ENCODE measurements around the gene PITRM1.

PITRM1 gene

DNA sequence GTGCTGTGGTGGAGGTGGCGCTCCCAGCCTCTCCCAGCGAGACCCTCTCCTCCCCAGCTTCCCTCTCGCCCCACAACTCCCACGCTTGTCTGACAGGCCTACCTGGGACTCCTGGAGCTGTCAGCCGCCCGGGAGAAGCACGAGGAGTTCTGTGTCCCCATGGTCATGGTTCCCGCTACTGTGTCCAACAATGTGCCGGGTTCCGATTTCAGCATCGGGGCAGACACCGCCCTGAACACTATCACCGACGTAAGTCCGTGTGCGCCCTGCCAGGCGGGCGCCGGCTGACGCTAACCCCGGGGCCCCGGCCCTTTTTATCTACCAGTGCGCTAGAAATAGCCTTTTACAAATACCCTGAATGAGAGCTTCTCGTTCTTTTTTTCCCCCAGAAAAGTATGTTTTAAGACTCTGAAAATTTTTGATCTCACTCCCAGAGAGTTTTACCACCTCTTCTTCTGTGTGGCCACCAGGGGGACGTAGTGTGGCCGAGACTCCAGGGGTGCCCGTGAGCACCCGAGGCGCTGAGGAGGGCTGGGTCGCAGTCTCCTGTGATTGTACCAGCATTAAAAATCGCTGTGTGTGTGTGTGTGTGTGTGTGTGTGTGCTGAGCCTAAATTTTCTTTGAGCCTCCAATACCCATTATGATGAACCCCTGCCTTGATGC, 52.7 kb downstream of the PITRM1 start:
- Histone ChIP-seq H3K27ac (ENCODE audit: low read depth, low read length, poor library complexity, severe bottlenecking) (no peak overlapping the region), H3F3A (ENCODE audit: insufficient read depth, low read length) (no peaks in the 10 kb centered on the region), H2AFZ (ENCODE audit: low read length) (no peak overlapping the region), H4K20me1 (ENCODE audit: insufficient read depth, low read length) (no peaks in the 10 kb centered on the region), H3K4me2 (ENCODE audit: low read length) (no peak overlapping the region), H3K27me3 (ENCODE audit: insufficient read depth, low read length) (no peaks in the 10 kb centered on the region), H3K4me1 (ENCODE audit: insufficient read depth, low read length, severe bottlenecking) (no peaks in the 10 kb centered on the region), H3K36me3 (ENCODE audit: insufficient read depth, low read length) (peaks cover 89% of the 10 kb centered on the region), H3K9me3 (ENCODE audit: low read length) (no peaks in the 10 kb centered on the region), H3K9me2 (ENCODE audit: low read depth, low read length) (no peaks in the 10 kb centered on the region), H3K4me3 (ENCODE audit: low read depth, low read length, poor library complexity, severe bottlenecking) (no peak overlapping the region), H3K9ac (ENCODE audit: low read length) (no peak overlapping the region), H3K79me2 (ENCODE audit: insufficient read depth, low read length) (no peaks in the 10 kb centered on the region)
- TF ChIP-seq EZH2 (IDR thresholded peaks at IDR 0.05; ENCODE audit: borderline replicate concordance, low read length), result no peak
- TF ChIP-seq, protein P1, sequence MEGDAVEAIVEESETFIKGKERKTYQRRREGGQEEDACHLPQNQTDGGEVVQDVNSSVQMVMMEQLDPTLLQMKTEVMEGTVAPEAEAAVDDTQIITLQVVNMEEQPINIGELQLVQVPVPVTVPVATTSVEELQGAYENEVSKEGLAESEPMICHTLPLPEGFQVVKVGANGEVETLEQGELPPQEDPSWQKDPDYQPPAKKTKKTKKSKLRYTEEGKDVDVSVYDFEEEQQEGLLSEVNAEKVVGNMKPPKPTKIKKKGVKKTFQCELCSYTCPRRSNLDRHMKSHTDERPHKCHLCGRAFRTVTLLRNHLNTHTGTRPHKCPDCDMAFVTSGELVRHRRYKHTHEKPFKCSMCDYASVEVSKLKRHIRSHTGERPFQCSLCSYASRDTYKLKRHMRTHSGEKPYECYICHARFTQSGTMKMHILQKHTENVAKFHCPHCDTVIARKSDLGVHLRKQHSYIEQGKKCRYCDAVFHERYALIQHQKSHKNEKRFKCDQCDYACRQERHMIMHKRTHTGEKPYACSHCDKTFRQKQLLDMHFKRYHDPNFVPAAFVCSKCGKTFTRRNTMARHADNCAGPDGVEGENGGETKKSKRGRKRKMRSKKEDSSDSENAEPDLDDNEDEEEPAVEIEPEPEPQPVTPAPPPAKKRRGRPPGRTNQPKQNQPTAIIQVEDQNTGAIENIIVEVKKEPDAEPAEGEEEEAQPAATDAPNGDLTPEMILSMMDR (IDR thresholded peaks at IDR 0.05; ENCODE audit: low read length), result peak; percentile 53

DNA sequence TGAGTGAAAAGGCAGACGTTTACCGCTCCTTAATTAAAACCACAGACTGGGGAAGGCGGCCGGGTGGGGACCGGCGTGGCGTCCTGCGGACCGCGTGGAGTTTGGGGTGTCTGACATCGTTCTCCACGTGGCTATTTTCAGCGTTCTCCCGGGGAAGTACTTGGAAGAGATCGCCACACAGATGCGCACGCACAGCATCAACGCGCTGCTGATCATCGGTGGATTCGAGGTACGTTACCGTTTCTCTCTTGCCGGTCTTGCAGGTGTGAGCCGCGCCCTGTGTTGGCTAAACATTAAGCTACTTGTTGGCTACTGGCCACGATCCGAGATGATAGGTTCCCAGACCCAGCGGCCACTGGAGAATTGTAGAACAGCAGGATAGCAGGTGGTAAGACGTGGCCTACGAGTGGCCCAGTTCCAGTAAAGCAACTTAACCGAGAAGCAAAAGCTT, 53.9 kb downstream of the PITRM1 start:
- H3K36me3 ChIP-seq (ENCODE audit: insufficient read depth, low read length), result peaks cover 85% of the 10 kb centered on the region

DNA sequence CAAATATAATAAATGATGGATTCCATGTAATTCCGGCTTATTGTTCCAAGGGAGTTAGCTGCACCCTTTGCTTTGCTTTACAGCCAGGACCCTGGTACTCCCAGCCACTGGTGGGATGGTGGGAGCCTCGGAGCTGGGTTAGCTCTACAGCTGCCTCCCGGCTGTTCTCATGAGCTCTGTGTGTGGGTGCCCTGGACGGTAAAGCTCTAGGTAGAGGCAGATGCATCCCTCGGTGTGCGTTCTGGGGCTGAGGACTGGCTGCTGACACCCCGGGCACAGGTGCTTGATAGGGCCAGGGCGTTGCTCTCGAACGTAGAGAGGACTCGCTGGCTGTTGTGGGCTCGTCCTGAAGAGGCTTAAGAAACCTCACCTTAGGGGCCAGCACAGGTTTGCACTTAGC, 55.1 kb downstream of the PITRM1 start:
- Histone ChIP-seq H3K79me2 (ENCODE audit: insufficient read depth, low read length) (no peaks in the 10 kb centered on the region), H3K36me3 (ENCODE audit: insufficient read depth, low read length) (peaks cover 85% of the 10 kb centered on the region), H3K4me2 (ENCODE audit: low read length) (no peak overlapping the region), H3K9me2 (ENCODE audit: low read depth, low read length) (no peaks in the 10 kb centered on the region), H3K4me3 (ENCODE audit: low read depth, low read length, poor library complexity, severe bottlenecking) (no peak overlapping the region), H4K20me1 (ENCODE audit: insufficient read depth, low read length) (no peaks in the 10 kb centered on the region), H3K9me3 (ENCODE audit: low read length) (no peaks in the 10 kb centered on the region), H3K9ac (ENCODE audit: low read length) (no peak overlapping the region), H3K27ac (ENCODE audit: low read depth, low read length, poor library complexity, severe bottlenecking) (no peak overlapping the region), H2AFZ (ENCODE audit: low read length) (no peak overlapping the region), H3F3A (ENCODE audit: insufficient read depth, low read length) (no peaks in the 10 kb centered on the region), H3K4me1 (ENCODE audit: insufficient read depth, low read length, severe bottlenecking) (no peaks in the 10 kb centered on the region), H3K27me3 (ENCODE audit: insufficient read depth, low read length) (no peaks in the 10 kb centered on the region)
- TF ChIP-seq, protein P1 (IDR thresholded peaks at IDR 0.05; ENCODE audit: low read length), result no peak
- TF ChIP-seq EZH2 (IDR thresholded peaks at IDR 0.05; ENCODE audit: borderline replicate concordance, low read length), result no peak

More for the DNA sequence above, 53.9 kb downstream of the PITRM1 start:
- no peak for TF ChIP-seq EZH2 (IDR thresholded peaks at IDR 0.05; ENCODE audit: borderline replicate concordance, low read length)
- TF ChIP-seq, protein P1 (IDR thresholded peaks at IDR 0.05; ENCODE audit: low read length), result no peak
- no peak overlapping the region for H2AFZ ChIP-seq (ENCODE audit: low read length)
- H3K4me3 ChIP-seq (ENCODE audit: low read depth, low read length, poor library complexity, severe bottlenecking), result no peak overlapping the region
- H3K27me3 ChIP-seq (ENCODE audit: insufficient read depth, low read length), result no peaks in the 10 kb centered on the region
- no peaks in the 10 kb centered on the region for H3F3A ChIP-seq (ENCODE audit: insufficient read depth, low read length)
- no peaks in the 10 kb centered on the region for H3K79me2 ChIP-seq (ENCODE audit: insufficient read depth, low read length)
- no peaks in the 10 kb centered on the region for H3K9me2 ChIP-seq (ENCODE audit: low read depth, low read length)
- H4K20me1 ChIP-seq (ENCODE audit: insufficient read depth, low read length), result no peaks in the 10 kb centered on the region
- H3K4me1 ChIP-seq (ENCODE audit: insufficient read depth, low read length, severe bottlenecking), result no peaks in the 10 kb centered on the region
- H3K27ac ChIP-seq (ENCODE audit: low read depth, low read length, poor library complexity, severe bottlenecking), result no peak overlapping the region
- H3K9ac ChIP-seq (ENCODE audit: low read length), result no peak overlapping the region
- no peak overlapping the region for H3K4me2 ChIP-seq (ENCODE audit: low read length)
- no peaks in the 10 kb centered on the region for H3K9me3 ChIP-seq (ENCODE audit: low read length)
